ENCODE measurements around the gene EEIG1.

DNA sequence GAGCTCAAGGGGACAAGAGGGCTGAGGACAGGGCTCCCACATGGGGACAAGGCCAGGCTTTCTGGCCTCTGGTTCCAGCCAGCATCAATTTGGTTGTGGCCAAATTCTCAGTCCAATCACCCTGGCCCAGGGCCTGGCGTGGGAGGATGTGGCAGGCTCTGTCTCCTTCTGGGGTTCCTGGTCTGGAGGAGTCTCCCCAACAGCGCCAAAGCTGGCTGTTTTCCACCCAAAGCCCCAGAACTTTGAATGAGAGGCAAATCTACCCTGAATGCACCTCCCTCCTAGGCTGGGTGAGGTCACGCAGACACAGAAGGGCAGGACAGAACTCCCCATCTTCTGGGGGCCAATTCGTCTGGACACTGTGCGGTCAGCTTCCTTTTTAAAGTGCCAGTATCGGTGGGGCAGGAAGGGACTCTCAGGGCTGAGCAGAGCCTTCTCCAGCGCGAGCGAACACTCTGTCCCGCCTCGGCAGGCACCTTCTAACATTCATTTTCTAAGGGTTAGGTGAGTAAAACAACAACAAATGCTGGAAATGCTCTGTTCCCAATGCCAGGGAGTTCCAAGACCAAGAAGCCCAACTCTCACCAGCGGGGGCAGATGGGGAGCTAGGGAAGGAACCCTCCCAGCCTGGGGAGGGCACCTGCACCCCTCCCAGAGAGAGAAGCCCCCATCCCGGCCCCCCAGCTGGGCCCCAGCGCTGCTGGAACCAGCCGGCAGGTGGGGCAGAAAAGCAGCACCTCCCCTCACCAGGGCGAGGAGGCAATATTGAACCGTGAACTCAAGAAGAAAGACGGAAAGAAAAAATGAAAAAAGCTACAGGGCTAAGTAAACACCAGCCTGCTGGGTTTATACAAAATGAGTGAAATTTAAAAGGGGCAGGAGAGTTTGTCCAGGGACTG lies 39.5 kb downstream of the EEIG1 start:
- TF ChIP-seq, protein P1, sequence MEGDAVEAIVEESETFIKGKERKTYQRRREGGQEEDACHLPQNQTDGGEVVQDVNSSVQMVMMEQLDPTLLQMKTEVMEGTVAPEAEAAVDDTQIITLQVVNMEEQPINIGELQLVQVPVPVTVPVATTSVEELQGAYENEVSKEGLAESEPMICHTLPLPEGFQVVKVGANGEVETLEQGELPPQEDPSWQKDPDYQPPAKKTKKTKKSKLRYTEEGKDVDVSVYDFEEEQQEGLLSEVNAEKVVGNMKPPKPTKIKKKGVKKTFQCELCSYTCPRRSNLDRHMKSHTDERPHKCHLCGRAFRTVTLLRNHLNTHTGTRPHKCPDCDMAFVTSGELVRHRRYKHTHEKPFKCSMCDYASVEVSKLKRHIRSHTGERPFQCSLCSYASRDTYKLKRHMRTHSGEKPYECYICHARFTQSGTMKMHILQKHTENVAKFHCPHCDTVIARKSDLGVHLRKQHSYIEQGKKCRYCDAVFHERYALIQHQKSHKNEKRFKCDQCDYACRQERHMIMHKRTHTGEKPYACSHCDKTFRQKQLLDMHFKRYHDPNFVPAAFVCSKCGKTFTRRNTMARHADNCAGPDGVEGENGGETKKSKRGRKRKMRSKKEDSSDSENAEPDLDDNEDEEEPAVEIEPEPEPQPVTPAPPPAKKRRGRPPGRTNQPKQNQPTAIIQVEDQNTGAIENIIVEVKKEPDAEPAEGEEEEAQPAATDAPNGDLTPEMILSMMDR (IDR thresholded peaks at IDR 0.05; ENCODE audit: low read depth, low read length) = no peak
- no peak for TF ChIP-seq EZH2phosphoT487 (IDR thresholded peaks at IDR 0.05; ENCODE audit: low read depth)
